ENCODE measurements around the gene PIBF1. TPM values are rescaled to one million over a fixed set of nuclear protein-coding genes. Genes with fewer than 3 reads are reported as not detected.
"Not testable (repeated sequence)": the region's sequence is repeated elsewhere in the genome, so short reads cannot be mapped to it uniquely, and the experiment has no call there.

PIBF1 gene
- total RNA-seq, 1 experiment from 2014 or later = 39.1 TPM

DNA sequence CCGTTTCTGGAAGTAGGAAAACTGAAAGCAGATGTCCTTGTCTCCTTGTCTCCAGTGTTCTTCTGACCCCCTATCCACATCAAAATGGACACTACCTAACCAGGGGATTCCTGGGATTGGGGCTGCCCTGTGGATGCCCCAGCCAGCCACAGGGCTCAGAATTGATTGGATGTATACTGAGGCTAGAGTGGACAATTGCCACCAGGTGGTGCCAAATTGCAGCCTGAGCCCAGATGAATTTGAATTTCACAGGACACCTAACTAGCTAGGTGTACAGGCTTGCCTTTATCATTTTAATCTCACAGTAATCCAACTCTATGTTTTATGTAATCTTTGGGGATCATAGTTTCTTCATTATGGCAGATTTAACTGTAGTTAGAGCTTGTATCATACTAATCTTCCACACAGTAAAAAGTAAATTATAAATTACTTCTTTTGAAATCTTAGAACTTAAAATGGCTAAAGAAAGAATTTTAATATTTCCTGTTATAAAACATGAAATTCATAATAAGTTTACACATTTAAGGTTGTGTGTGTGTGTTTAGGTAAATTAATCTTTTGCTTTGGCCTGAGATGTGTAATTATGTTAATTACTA lies 58.0 kb downstream of the PIBF1 start:
- H3K27ac ChIP-seq (ENCODE audit: low read length) = no peak overlapping the region
- no peak overlapping the region for H3K4me2 ChIP-seq (ENCODE audit: low read depth, low read length, poor library complexity, severe bottlenecking)
- H3K4me3 ChIP-seq (ENCODE audit: low read length) = no peak overlapping the region

DNA sequence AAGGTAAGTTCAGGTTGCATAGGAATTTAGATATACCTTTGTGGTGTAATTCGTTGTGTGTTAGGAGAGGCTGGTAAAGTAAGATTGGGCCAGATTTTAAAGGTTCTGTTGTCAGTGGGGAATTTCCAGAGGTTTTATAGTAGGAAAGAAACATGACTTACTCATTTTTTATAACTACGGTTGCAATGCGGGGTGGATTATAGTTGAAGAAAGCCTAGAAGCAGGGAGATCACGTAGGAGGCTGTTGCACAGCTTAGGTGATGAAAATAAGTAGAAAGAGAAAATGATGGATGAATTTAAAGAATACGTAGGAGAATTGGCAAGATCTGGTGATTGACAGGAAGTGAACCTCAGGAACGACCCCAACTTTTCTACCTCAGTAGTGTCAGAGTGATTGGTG lies 61.1 kb downstream of the PIBF1 start:
- no peak for DNase-seq
- Histone ChIP-seq H3K4me3 (ENCODE audit: low read length) (no peak overlapping the region), H3K4me2 (ENCODE audit: low read depth, low read length, poor library complexity, severe bottlenecking) (no peak overlapping the region), H3K9ac (ENCODE audit: low read length) (no peak overlapping the region), H3K9me3 (ENCODE audit: low read length) (no peaks in the 10 kb centered on the region), H3K79me2 (ENCODE audit: low read length) (peaks cover 18% of the 10 kb centered on the region; the same call in 1 of the 2 replicates), H4K20me1 (ENCODE audit: insufficient read depth, low read depth, low read length) (no peaks in the 10 kb centered on the region), H3K9me2 (replicated peaks; ENCODE audit: insufficient read depth, low read length) (no peaks in the 10 kb centered on the region), H3K27ac (ENCODE audit: low read length) (no peak overlapping the region), H2AFZ (ENCODE audit: low read length) (no peak overlapping the region), H3K4me1 (ENCODE audit: low read length) (no peaks in the 10 kb centered on the region), H3K27me3 (ENCODE audit: low read length) (no peaks in the 10 kb centered on the region), H3K36me3 (ENCODE audit: insufficient read depth, low read length) (peaks cover 9% of the 10 kb centered on the region; the same call in 1 of the 2 replicates)

More for the DNA sequence above, 58.0 kb downstream of the PIBF1 start:
- Histone ChIP-seq H4K20me1 (ENCODE audit: insufficient read depth, low read depth, low read length) (no peaks in the 10 kb centered on the region), H3K79me2 (ENCODE audit: low read length) (peaks cover 17% of the 10 kb centered on the region; the same call in 1 of the 2 replicates), H3K27me3 (ENCODE audit: low read length) (no peaks in the 10 kb centered on the region), H3K9me3 (ENCODE audit: low read length) (no peaks in the 10 kb centered on the region), H3K36me3 (ENCODE audit: insufficient read depth, low read length) (peaks cover 12% of the 10 kb centered on the region; the same call in 1 of the 2 replicates), H3K4me1 (ENCODE audit: low read length) (no peaks in the 10 kb centered on the region), H2AFZ (ENCODE audit: low read length) (no peak overlapping the region), H3K9me2 (replicated peaks; ENCODE audit: insufficient read depth, low read length) (no peaks in the 10 kb centered on the region), H3K9ac (ENCODE audit: low read length) (no peak overlapping the region)
- peak; percentile 77 for DNase-seq

DNA sequence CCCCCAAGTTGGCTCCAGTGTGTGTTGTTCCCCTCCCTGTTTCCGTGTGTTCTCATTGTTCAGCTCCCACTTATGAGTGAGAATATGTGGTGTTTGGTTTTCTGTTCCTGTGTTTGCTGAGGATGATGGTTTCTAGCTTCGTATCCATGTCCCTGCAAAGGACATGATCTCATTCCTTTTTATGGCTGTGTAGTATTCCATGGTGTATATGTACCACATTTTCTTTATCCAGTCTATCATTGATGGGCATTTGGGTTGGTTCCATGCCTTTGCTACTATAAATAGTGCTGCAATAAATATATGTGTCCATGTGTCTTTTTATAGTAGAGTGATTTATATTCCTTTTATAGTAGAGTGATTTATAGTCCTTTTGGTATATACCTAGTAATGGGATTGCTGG lies 63.2 kb downstream of the PIBF1 start:
- not testable (repeated sequence) for H3K27me3 ChIP-seq (ENCODE audit: low read length); H2AFZ ChIP-seq (ENCODE audit: low read length)

GRCh38 chr13:72849571-72849970 lies 67.6 kb downstream of the PIBF1 start:
- no peaks in the 10 kb centered on the region for H3K4me1 ChIP-seq (ENCODE audit: low read length)

More for the DNA sequence above, 63.2 kb downstream of the PIBF1 start:
- H3K36me3 ChIP-seq (ENCODE audit: insufficient read depth, low read length); H3K9ac ChIP-seq (ENCODE audit: low read length); H3K9me2 ChIP-seq (replicated peaks; ENCODE audit: insufficient read depth, low read length); H3K27ac ChIP-seq (ENCODE audit: low read length); H3K4me2 ChIP-seq (ENCODE audit: low read depth, low read length, poor library complexity, severe bottlenecking); H3K9me3 ChIP-seq (ENCODE audit: low read length); H4K20me1 ChIP-seq (ENCODE audit: insufficient read depth, low read depth, low read length); H3K4me1 ChIP-seq (ENCODE audit: low read length); DNase-seq; H3K4me3 ChIP-seq (ENCODE audit: low read length): not testable (repeated sequence)
- peaks cover 25% of the 10 kb centered on the region for H3K79me2 ChIP-seq (ENCODE audit: low read length)

DNA sequence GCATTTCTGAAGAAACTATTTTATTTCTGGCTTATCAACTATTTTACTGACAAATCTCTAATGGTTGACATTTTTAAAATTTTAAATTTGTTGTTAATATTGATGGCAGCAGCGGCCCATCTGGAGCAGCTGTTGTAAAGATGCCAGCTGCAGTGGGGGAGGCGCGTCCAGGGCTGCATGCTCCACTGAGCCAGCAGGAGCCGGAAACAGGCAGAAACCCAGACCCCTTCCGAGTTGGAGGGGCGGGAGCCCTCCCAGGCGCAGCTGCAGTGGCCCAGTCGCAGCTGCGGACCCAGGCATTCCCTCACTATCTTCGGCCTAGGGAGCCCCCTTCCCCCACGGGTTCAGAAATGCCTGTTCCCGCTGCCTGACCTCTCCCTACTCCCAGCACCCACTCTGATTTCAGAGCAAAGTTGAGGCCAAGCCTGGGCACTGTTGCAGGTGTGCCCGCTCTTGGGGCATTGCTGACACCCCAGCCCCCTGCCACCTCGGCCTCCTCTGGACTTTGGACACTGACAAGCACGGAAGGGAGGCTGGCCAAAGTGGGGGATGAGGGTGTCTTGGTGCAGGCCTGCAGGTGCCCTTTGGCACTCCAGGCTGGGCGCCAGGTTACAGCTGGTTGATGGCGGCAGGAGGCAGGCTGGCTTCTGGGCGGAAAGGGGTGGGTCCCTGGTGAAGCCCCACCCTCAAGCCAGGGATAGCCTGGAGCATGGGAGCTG lies 69.2 kb downstream of the PIBF1 start:
- peaks cover 19% of the 10 kb centered on the region for H3K79me2 ChIP-seq (ENCODE audit: low read length)
- H3K4me3 ChIP-seq (ENCODE audit: low read length) = no peak overlapping the region
- H3K9me2 ChIP-seq (replicated peaks; ENCODE audit: insufficient read depth, low read length) = no peaks in the 10 kb centered on the region
- no peak overlapping the region for H3K9ac ChIP-seq (ENCODE audit: low read length)
- peaks cover 8% of the 10 kb centered on the region; the same call in 1 of the 2 replicates for H3K36me3 ChIP-seq (ENCODE audit: insufficient read depth, low read length)
- no peak for DNase-seq
- H4K20me1 ChIP-seq (ENCODE audit: insufficient read depth, low read depth, low read length) = no peaks in the 10 kb centered on the region
- no peaks in the 10 kb centered on the region for H3K9me3 ChIP-seq (ENCODE audit: low read length)
- no peaks in the 10 kb centered on the region for H3K27me3 ChIP-seq (ENCODE audit: low read length)
- no peaks in the 10 kb centered on the region for H3K4me1 ChIP-seq (ENCODE audit: low read length)
- no peak overlapping the region for H2AFZ ChIP-seq (ENCODE audit: low read length)
- H3K4me2 ChIP-seq (ENCODE audit: low read depth, low read length, poor library complexity, severe bottlenecking) = no peak overlapping the region
- H3K27ac ChIP-seq (ENCODE audit: low read length) = no peak overlapping the region

More at GRCh38 chr13:72849571-72849970, 67.6 kb downstream of the PIBF1 start:
- H3K4me3 ChIP-seq (ENCODE audit: low read length) = no peak overlapping the region
- H3K27me3 ChIP-seq (ENCODE audit: low read length) = no peaks in the 10 kb centered on the region
- H4K20me1 ChIP-seq (ENCODE audit: insufficient read depth, low read depth, low read length) = no peaks in the 10 kb centered on the region
- H3K9ac ChIP-seq (ENCODE audit: low read length) = no peak overlapping the region
- H3K36me3 ChIP-seq (ENCODE audit: insufficient read depth, low read length) = peaks cover 8% of the 10 kb centered on the region; the same call in 1 of the 2 replicates
- H2AFZ ChIP-seq (ENCODE audit: low read length) = no peak overlapping the region
- no peak overlapping the region for H3K27ac ChIP-seq (ENCODE audit: low read length)
- no peaks in the 10 kb centered on the region for H3K9me3 ChIP-seq (ENCODE audit: low read length)
- DNase-seq = no peak
- no peak overlapping the region for H3K4me2 ChIP-seq (ENCODE audit: low read depth, low read length, poor library complexity, severe bottlenecking)
- H3K79me2 ChIP-seq (ENCODE audit: low read length) = peaks cover 16% of the 10 kb centered on the region
- no peaks in the 10 kb centered on the region for H3K9me2 ChIP-seq (replicated peaks; ENCODE audit: insufficient read depth, low read length)

GRCh38 chr13:72851678-72852014 lies 69.7 kb downstream of the PIBF1 start:
- peaks cover 8% of the 10 kb centered on the region; the same call in 1 of the 2 replicates for H3K36me3 ChIP-seq (ENCODE audit: insufficient read depth, low read length)
- no peak overlapping the region for H3K27ac ChIP-seq (ENCODE audit: low read length)
- H4K20me1 ChIP-seq (ENCODE audit: insufficient read depth, low read depth, low read length) = no peaks in the 10 kb centered on the region
- no peaks in the 10 kb centered on the region for H3K9me2 ChIP-seq (replicated peaks; ENCODE audit: insufficient read depth, low read length)
- H2AFZ ChIP-seq (ENCODE audit: low read length) = no peak overlapping the region
- H3K4me1 ChIP-seq (ENCODE audit: low read length) = no peaks in the 10 kb centered on the region
- H3K4me2 ChIP-seq (ENCODE audit: low read depth, low read length, poor library complexity, severe bottlenecking) = no peak overlapping the region
- peaks cover 22% of the 10 kb centered on the region for H3K79me2 ChIP-seq (ENCODE audit: low read length)
- no peaks in the 10 kb centered on the region for H3K9me3 ChIP-seq (ENCODE audit: low read length)
- no peaks in the 10 kb centered on the region for H3K27me3 ChIP-seq (ENCODE audit: low read length)
- no peak overlapping the region for H3K4me3 ChIP-seq (ENCODE audit: low read length)
- DNase-seq = no peak
- H3K9ac ChIP-seq (ENCODE audit: low read length) = no peak overlapping the region

GRCh38 chr13:72852207-72852606 lies 70.3 kb downstream of the PIBF1 start:
- Histone ChIP-seq H3K4me3 (ENCODE audit: low read length) (no peak overlapping the region), H3K9ac (ENCODE audit: low read length) (no peak overlapping the region), H3K9me3 (ENCODE audit: low read length) (no peaks in the 10 kb centered on the region), H4K20me1 (ENCODE audit: insufficient read depth, low read depth, low read length) (no peaks in the 10 kb centered on the region), H3K27me3 (ENCODE audit: low read length) (no peaks in the 10 kb centered on the region), H2AFZ (ENCODE audit: low read length) (no peak overlapping the region), H3K4me1 (ENCODE audit: low read length) (no peaks in the 10 kb centered on the region), H3K4me2 (ENCODE audit: low read depth, low read length, poor library complexity, severe bottlenecking) (no peak overlapping the region), H3K9me2 (replicated peaks; ENCODE audit: insufficient read depth, low read length) (no peaks in the 10 kb centered on the region), H3K27ac (ENCODE audit: low read length) (no peak overlapping the region), H3K36me3 (ENCODE audit: insufficient read depth, low read length) (peaks cover 10% of the 10 kb centered on the region; the same call in 1 of the 2 replicates), H3K79me2 (ENCODE audit: low read length) (peaks cover 27% of the 10 kb centered on the region)
- DNase-seq = no peak

GRCh38 chr13:72853000-72853399 lies 71.1 kb downstream of the PIBF1 start:
- Histone ChIP-seq H3K4me3 (ENCODE audit: low read length) (no peak overlapping the region), H3K79me2 (ENCODE audit: low read length) (peaks cover 30% of the 10 kb centered on the region), H3K4me2 (ENCODE audit: low read depth, low read length, poor library complexity, severe bottlenecking) (no peak overlapping the region), H2AFZ (ENCODE audit: low read length) (no peak overlapping the region), H3K4me1 (ENCODE audit: low read length) (no peaks in the 10 kb centered on the region), H3K36me3 (ENCODE audit: insufficient read depth, low read length) (peaks cover 11% of the 10 kb centered on the region; the same call in 1 of the 2 replicates), H3K9me2 (replicated peaks; ENCODE audit: insufficient read depth, low read length) (no peaks in the 10 kb centered on the region), H3K27me3 (ENCODE audit: low read length) (no peaks in the 10 kb centered on the region), H3K9me3 (ENCODE audit: low read length) (no peaks in the 10 kb centered on the region), H4K20me1 (ENCODE audit: insufficient read depth, low read depth, low read length) (no peaks in the 10 kb centered on the region), H3K9ac (ENCODE audit: low read length) (no peak overlapping the region), H3K27ac (ENCODE audit: low read length) (no peak overlapping the region)
- DNase-seq = no peak
